ENCODE measurements around the gene PPFIBP2.

Gene PPFIBP2

GRCh38 chr11:7690648-7691047 is 176.8 kb downstream of the PPFIBP2 start (continued):
- TF ChIP-seq ZNF747 (tag by site-specific recombination; IDR thresholded peaks at IDR 0.05) (no peak), ZXDB (tag by site-specific recombination; IDR thresholded peaks at IDR 0.05) (peak; percentile 79), ZFP41 (tag by site-specific recombination; IDR thresholded peaks at IDR 0.05; ENCODE audit: borderline replicate concordance) (no peak), ZNF362 (tag by site-specific recombination; IDR thresholded peaks at IDR 0.05) (peak; percentile 81), ZNF621 (tag by site-specific recombination; IDR thresholded peaks at IDR 0.05) (no peak), ZNF529 (tag by site-specific recombination; IDR thresholded peaks at IDR 0.05; ENCODE audit: insufficient replicate concordance) (no peak), ZBTB7A (tag by site-specific recombination; IDR thresholded peaks at IDR 0.05; ENCODE audit: low read depth) (no peak), ZNF23 (tag by site-specific recombination; IDR thresholded peaks at IDR 0.05; ENCODE audit: borderline replicate concordance) (no peak), ZNF132 (tag by site-specific recombination; IDR thresholded peaks at IDR 0.05; ENCODE audit: borderline replicate concordance) (no peak), MEIS1 (CRISPR knock-in tag; IDR thresholded peaks at IDR 0.05; ENCODE audit: borderline replicate concordance) (no peak), ZNF114 (tag by site-specific recombination; IDR thresholded peaks at IDR 0.05) (no peak), KLF9 (tag by site-specific recombination; IDR thresholded peaks at IDR 0.05; ENCODE audit: low read depth) (no peak), ZNF561 (tag by site-specific recombination; IDR thresholded peaks at IDR 0.05; ENCODE audit: borderline replicate concordance) (peak; percentile 51; the same call in 1 of the 2 replicates), ZNF513 (tag by site-specific recombination; IDR thresholded peaks at IDR 0.05) (no peak), ZNF248 (tag by site-specific recombination; IDR thresholded peaks at IDR 0.05) (no peak)
- TF ChIP-seq, protein P1, sequence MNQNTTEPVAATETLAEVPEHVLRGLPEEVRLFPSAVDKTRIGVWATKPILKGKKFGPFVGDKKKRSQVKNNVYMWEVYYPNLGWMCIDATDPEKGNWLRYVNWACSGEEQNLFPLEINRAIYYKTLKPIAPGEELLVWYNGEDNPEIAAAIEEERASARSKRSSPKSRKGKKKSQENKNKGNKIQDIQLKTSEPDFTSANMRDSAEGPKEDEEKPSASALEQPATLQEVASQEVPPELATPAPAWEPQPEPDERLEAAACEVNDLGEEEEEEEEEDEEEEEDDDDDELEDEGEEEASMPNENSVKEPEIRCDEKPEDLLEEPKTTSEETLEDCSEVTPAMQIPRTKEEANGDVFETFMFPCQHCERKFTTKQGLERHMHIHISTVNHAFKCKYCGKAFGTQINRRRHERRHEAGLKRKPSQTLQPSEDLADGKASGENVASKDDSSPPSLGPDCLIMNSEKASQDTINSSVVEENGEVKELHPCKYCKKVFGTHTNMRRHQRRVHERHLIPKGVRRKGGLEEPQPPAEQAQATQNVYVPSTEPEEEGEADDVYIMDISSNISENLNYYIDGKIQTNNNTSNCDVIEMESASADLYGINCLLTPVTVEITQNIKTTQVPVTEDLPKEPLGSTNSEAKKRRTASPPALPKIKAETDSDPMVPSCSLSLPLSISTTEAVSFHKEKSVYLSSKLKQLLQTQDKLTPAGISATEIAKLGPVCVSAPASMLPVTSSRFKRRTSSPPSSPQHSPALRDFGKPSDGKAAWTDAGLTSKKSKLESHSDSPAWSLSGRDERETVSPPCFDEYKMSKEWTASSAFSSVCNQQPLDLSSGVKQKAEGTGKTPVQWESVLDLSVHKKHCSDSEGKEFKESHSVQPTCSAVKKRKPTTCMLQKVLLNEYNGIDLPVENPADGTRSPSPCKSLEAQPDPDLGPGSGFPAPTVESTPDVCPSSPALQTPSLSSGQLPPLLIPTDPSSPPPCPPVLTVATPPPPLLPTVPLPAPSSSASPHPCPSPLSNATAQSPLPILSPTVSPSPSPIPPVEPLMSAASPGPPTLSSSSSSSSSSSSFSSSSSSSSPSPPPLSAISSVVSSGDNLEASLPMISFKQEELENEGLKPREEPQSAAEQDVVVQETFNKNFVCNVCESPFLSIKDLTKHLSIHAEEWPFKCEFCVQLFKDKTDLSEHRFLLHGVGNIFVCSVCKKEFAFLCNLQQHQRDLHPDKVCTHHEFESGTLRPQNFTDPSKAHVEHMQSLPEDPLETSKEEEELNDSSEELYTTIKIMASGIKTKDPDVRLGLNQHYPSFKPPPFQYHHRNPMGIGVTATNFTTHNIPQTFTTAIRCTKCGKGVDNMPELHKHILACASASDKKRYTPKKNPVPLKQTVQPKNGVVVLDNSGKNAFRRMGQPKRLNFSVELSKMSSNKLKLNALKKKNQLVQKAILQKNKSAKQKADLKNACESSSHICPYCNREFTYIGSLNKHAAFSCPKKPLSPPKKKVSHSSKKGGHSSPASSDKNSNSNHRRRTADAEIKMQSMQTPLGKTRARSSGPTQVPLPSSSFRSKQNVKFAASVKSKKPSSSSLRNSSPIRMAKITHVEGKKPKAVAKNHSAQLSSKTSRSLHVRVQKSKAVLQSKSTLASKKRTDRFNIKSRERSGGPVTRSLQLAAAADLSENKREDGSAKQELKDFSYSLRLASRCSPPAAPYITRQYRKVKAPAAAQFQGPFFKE (tag by site-specific recombination; IDR thresholded peaks at IDR 0.05; ENCODE audit: borderline replicate concordance): no peak
- TF ChIP-seq, protein P2, sequence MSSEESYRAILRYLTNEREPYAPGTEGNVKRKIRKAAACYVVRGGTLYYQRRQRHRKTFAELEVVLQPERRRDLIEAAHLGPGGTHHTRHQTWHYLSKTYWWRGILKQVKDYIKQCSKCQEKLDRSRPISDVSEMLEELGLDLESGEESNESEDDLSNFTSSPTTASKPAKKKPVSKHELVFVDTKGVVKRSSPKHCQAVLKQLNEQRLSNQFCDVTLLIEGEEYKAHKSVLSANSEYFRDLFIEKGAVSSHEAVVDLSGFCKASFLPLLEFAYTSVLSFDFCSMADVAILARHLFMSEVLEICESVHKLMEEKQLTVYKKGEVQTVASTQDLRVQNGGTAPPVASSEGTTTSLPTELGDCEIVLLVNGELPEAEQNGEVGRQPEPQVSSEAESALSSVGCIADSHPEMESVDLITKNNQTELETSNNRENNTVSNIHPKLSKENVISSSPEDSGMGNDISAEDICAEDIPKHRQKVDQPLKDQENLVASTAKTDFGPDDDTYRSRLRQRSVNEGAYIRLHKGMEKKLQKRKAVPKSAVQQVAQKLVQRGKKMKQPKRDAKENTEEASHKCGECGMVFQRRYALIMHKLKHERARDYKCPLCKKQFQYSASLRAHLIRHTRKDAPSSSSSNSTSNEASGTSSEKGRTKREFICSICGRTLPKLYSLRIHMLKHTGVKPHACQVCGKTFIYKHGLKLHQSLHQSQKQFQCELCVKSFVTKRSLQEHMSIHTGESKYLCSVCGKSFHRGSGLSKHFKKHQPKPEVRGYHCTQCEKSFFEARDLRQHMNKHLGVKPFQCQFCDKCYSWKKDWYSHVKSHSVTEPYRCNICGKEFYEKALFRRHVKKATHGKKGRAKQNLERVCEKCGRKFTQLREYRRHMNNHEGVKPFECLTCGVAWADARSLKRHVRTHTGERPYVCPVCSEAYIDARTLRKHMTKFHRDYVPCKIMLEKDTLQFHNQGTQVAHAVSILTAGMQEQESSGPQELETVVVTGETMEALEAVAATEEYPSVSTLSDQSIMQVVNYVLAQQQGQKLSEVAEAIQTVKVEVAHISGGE (tag by site-specific recombination; conservative IDR thresholded peaks at IDR 0.05; ENCODE audit: low read depth): no peak
- TF ChIP-seq, protein P3, sequence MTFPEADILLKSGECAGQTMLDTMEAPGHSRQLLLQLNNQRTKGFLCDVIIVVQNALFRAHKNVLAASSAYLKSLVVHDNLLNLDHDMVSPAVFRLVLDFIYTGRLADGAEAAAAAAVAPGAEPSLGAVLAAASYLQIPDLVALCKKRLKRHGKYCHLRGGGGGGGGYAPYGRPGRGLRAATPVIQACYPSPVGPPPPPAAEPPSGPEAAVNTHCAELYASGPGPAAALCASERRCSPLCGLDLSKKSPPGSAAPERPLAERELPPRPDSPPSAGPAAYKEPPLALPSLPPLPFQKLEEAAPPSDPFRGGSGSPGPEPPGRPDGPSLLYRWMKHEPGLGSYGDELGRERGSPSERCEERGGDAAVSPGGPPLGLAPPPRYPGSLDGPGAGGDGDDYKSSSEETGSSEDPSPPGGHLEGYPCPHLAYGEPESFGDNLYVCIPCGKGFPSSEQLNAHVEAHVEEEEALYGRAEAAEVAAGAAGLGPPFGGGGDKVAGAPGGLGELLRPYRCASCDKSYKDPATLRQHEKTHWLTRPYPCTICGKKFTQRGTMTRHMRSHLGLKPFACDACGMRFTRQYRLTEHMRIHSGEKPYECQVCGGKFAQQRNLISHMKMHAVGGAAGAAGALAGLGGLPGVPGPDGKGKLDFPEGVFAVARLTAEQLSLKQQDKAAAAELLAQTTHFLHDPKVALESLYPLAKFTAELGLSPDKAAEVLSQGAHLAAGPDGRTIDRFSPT (tag by site-specific recombination; IDR thresholded peaks at IDR 0.05): peak; percentile 68
- TF ChIP-seq, protein P4, sequence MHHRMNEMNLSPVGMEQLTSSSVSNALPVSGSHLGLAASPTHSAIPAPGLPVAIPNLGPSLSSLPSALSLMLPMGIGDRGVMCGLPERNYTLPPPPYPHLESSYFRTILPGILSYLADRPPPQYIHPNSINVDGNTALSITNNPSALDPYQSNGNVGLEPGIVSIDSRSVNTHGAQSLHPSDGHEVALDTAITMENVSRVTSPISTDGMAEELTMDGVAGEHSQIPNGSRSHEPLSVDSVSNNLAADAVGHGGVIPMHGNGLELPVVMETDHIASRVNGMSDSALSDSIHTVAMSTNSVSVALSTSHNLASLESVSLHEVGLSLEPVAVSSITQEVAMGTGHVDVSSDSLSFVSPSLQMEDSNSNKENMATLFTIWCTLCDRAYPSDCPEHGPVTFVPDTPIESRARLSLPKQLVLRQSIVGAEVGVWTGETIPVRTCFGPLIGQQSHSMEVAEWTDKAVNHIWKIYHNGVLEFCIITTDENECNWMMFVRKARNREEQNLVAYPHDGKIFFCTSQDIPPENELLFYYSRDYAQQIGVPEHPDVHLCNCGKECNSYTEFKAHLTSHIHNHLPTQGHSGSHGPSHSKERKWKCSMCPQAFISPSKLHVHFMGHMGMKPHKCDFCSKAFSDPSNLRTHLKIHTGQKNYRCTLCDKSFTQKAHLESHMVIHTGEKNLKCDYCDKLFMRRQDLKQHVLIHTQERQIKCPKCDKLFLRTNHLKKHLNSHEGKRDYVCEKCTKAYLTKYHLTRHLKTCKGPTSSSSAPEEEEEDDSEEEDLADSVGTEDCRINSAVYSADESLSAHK (tag by site-specific recombination; IDR thresholded peaks at IDR 0.05): peak; percentile 76
- TF ChIP-seq, protein P5, sequence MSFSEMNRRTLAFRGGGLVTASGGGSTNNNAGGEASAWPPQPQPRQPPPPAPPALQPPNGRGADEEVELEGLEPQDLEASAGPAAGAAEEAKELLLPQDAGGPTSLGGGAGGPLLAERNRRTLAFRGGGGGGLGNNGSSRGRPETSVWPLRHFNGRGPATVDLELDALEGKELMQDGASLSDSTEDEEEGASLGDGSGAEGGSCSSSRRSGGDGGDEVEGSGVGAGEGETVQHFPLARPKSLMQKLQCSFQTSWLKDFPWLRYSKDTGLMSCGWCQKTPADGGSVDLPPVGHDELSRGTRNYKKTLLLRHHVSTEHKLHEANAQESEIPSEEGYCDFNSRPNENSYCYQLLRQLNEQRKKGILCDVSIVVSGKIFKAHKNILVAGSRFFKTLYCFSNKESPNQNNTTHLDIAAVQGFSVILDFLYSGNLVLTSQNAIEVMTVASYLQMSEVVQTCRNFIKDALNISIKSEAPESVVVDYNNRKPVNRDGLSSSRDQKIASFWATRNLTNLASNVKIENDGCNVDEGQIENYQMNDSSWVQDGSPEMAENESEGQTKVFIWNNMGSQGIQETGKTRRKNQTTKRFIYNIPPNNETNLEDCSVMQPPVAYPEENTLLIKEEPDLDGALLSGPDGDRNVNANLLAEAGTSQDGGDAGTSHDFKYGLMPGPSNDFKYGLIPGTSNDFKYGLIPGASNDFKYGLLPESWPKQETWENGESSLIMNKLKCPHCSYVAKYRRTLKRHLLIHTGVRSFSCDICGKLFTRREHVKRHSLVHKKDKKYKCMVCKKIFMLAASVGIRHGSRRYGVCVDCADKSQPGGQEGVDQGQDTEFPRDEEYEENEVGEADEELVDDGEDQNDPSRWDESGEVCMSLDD (tag by site-specific recombination; IDR thresholded peaks at IDR 0.05): no peak

Measured in HEK293 (cell line).